Measurements from ENCODE around the gene FRAS1.

FRAS1 gene

DNA sequence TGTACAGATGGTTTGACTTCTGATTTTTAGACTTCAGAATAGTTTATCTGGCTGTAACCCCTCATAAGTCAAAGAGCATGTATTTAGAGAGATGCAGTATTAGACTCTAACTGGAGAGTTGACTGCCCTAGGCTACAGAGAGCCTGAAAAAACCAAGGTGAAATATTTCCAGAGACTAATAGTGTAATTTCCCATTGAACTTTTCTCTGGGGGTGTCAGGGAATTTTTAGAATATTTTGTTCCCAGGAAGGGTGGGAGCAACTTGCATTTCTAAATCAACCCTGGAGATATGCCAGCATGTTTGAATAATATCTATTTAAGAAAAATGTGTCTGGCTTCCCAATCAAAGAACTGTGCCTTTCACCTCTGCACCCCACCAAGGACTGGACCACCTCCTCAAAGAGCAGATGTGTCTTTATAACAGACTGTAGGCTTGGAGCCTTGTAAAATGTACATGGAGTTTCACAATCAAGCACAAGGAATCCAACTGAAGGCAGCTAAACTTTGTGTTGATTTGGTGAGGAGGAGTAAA, 496.5 kb downstream of the FRAS1 start:
- no peak overlapping the region for H3K4me3 ChIP-seq (ENCODE audit: low read length)
- TF ChIP-seq, protein P1, sequence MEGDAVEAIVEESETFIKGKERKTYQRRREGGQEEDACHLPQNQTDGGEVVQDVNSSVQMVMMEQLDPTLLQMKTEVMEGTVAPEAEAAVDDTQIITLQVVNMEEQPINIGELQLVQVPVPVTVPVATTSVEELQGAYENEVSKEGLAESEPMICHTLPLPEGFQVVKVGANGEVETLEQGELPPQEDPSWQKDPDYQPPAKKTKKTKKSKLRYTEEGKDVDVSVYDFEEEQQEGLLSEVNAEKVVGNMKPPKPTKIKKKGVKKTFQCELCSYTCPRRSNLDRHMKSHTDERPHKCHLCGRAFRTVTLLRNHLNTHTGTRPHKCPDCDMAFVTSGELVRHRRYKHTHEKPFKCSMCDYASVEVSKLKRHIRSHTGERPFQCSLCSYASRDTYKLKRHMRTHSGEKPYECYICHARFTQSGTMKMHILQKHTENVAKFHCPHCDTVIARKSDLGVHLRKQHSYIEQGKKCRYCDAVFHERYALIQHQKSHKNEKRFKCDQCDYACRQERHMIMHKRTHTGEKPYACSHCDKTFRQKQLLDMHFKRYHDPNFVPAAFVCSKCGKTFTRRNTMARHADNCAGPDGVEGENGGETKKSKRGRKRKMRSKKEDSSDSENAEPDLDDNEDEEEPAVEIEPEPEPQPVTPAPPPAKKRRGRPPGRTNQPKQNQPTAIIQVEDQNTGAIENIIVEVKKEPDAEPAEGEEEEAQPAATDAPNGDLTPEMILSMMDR (conservative IDR thresholded peaks at IDR 0.05; ENCODE audit: low read depth, low read length), result no peak
- no peak for DNase-seq (ENCODE audit: low read depth)

DNA sequence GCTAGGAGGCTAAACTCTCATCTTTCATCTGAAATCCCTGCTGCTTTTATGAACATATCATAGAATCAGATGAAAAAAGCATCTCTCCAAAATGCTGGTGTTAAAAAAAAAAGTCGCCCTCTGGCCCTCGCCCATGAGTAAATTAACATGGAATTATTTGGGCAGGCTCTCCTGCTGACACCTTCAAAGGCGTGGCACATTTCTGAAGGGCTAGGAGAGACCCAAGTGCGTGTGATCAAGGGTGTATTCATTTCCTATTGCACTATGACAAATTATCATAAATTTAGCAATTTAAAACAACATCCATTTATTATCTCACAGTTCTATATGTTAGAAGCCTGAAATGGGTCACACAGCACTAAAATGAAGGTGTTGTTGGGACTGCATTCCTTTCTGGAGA, 499.5 kb downstream of the FRAS1 start:
- TF ChIP-seq, protein P1 (conservative IDR thresholded peaks at IDR 0.05; ENCODE audit: low read depth, low read length), result no peak
- no peak for DNase-seq (ENCODE audit: low read depth)
- H3K4me3 ChIP-seq (ENCODE audit: low read length), result no peak overlapping the region

DNA sequence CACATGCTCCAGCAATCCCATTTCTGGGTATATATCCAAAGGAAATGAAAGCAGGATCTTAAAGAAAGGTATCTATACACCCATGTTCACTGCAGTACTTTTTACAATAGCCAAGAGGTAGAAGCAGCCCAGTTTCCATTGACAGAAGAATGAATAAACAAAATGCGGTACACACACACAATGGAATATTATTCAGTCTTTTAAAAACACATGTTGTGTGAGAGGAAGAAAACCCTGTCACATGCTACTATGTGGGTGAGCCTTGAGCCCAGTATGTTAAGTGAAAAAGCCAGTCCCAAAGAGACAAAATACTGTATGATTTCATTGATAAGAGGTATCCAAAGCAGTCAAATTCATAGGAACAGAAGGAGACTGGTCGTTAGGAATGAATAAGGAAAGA, 500.7 kb downstream of the FRAS1 start:
- no peak for DNase-seq (ENCODE audit: low read depth)
- TF ChIP-seq, protein P1 (conservative IDR thresholded peaks at IDR 0.05; ENCODE audit: low read depth, low read length), result no peak
- no peak overlapping the region for H3K4me3 ChIP-seq (ENCODE audit: low read length)

DNA sequence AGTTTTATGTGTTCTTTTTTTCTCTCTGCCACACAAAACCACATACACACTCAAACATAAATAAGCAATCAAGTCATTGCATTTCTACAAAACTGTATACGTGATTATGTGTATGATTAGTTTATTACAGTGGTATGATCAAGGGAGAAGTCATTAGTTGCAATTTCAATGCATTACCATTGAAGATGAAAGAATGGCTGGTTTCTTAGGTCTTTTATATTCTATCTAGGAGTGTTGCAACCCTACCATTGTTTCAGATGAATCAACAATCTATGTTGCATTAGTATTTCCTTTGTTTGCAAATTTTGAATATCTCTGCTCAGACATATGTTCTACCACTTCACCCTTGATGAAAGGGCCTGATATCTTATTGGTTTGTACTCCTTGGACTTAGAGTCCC, 501.3 kb downstream of the FRAS1 start:
- TF ChIP-seq, protein P1 (conservative IDR thresholded peaks at IDR 0.05; ENCODE audit: low read depth, low read length), result no peak
- DNase-seq (ENCODE audit: low read depth), result no peak
- no peak overlapping the region for H3K4me3 ChIP-seq (ENCODE audit: low read length)

DNA sequence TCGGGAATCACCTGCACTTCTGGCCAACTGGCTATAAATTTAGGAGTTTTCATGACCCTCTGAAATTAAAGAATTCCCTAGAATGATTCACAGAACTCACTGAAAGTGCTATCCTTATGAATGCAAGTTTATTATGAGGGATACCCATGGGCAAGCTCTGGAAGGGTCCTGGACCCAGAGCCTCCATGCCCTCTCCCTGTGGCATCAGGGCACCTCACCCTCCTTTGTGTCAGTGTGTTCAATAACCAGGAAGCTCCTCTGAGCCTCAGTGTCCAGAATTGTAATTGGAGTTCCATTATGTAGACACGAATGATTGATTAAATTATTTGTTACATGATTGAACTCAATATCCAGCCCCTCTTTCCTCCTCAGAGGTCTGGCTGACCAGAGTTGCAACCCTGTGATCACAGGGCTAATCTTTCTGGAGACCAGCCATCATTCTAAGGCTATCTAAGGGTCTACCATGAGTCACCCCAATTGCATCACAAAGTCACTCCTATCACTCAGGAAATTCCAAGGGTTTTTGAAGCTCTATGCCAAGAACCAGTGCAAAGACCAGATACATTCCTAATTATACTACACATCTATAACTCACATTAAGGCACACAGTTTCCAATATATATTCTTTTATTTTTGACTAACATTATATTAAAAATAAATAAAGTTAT, 503.3 kb downstream of the FRAS1 start:
- TF ChIP-seq, protein P1 (conservative IDR thresholded peaks at IDR 0.05; ENCODE audit: low read depth, low read length), result no peak
- H3K4me3 ChIP-seq (ENCODE audit: low read length), result no peak overlapping the region
- peak; percentile 88 for DNase-seq (ENCODE audit: low read depth)

DNA sequence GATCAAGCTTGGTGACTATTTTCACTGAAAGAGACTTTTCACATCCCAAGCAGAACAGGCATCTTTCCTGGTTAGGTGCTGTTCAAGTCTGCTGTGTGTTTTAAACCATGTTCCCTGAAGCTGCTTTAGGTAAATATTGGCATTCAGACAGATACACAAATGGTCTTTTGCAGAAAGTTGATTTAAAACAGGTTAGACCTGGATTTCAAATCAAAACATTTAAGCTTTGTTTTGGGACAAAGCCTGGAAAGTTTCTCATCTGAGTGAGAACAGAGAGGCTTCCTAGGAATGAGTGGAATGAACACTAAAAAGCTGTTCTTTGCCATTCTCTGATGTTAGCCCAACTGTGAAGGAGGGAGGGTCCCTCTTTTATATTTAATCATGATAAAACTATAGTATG, 504.6 kb downstream of the FRAS1 start:
- TF ChIP-seq, protein P1 (conservative IDR thresholded peaks at IDR 0.05; ENCODE audit: low read depth, low read length), result no peak
- H3K4me3 ChIP-seq (ENCODE audit: low read length), result no peak overlapping the region
- DNase-seq (ENCODE audit: low read depth), result no peak

DNA sequence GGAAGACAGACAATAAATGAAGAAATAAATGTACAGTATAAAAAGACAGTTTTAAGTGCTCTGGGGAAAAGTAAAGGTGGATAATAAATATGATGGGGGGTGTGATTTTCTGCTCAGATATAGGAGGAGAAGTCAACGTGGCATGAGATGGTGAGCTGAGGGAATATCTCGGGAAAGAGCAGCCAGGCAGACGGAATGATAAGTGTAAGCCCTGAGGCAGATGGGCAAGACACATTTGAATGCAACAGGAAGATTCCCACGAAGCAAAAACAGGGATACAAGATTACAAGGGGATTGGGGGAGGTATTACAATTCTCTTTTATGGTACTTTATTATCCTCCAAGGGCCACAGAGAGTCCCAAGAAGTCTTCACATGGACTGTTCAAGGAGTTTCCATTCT, 505.6 kb downstream of the FRAS1 start:
- no peak overlapping the region for H3K4me3 ChIP-seq (ENCODE audit: low read length)
- TF ChIP-seq, protein P1 (conservative IDR thresholded peaks at IDR 0.05; ENCODE audit: low read depth, low read length), result no peak
- DNase-seq (ENCODE audit: low read depth), result no peak
